GM12873 (cell line): ENCODE measurements around the gene F7.

Experiments used
- CTCF ChIP-seq: IDR thresholded peaks from 2 replicates; pipeline ENCODE4 v1.5.1; 2012; ENCODE audit warnings: low read depth, mild to moderate bottlenecking, moderate library complexity, low read length, control low read depth; ENCODE audit not compliant: insufficient read depth; ENCODE audit errors: missing control alignments

F7 gene

GRCh38 chr13:113112893-113113845 lies 7.6 kb downstream of the F7 start:
- no peak for TF ChIP-seq CTCF

- TF ChIP-seq CTCF = no peak
Measured at GRCh38 chr13:113113846-113114271, 8.3 kb downstream of the F7 start.

GRCh38 chr13:113114511-113115362 lies 9.1 kb downstream of the F7 start:
- TF ChIP-seq CTCF = no peak

- TF ChIP-seq CTCF = no peak
Measured at GRCh38 chr13:113115363-113116205, 10.0 kb downstream of the F7 start.

- TF ChIP-seq CTCF = no peak
Measured at GRCh38 chr13:113116206-113116800, 10.7 kb downstream of the F7 start.

- no peak for TF ChIP-seq CTCF
Measured at GRCh38 chr13:113116871-113117271, 11.3 kb downstream of the F7 start.
